HUES6 (cell line): ENCODE measurements around the gene CHRNB1.

ENCODE experiments used
- H3K27ac ChIP-seq: 2 replicates; pipeline ENCODE4 v1.7.0; 2013; ENCODE audit warnings: low read depth, mild to moderate bottlenecking, low read length, inconsistent platforms
- H3K27me3 ChIP-seq: 2 replicates; pipeline ENCODE4 v1.6.1; 2013; ENCODE audit warnings: low read length; ENCODE audit not compliant: control insufficient read depth, insufficient read depth
- H3K36me3 ChIP-seq: 2 replicates; pipeline ENCODE4 v1.6.1; 2013; ENCODE audit warnings: low read length; ENCODE audit not compliant: control insufficient read depth, insufficient read depth
- H3K4me1 ChIP-seq: 2 replicates; pipeline ENCODE4 v1.6.1; 2013; ENCODE audit warnings: low read length; ENCODE audit not compliant: control insufficient read depth, insufficient read depth
- H3K4me3 ChIP-seq: 2 replicates; pipeline ENCODE4 v1.5.1; 2013; ENCODE audit warnings: low read depth, low read length
- H3K9ac ChIP-seq: one replicate; pipeline ENCODE4 v1.6.1; 2013; ENCODE audit warnings: mild to moderate bottlenecking, low read length
- H3K9me3 ChIP-seq: 2 replicates; pipeline ENCODE4 v1.6.1; 2013; ENCODE audit warnings: low read depth, low read length; ENCODE audit not compliant: control insufficient read depth, insufficient read depth

The CHRNB1 gene

DNA sequence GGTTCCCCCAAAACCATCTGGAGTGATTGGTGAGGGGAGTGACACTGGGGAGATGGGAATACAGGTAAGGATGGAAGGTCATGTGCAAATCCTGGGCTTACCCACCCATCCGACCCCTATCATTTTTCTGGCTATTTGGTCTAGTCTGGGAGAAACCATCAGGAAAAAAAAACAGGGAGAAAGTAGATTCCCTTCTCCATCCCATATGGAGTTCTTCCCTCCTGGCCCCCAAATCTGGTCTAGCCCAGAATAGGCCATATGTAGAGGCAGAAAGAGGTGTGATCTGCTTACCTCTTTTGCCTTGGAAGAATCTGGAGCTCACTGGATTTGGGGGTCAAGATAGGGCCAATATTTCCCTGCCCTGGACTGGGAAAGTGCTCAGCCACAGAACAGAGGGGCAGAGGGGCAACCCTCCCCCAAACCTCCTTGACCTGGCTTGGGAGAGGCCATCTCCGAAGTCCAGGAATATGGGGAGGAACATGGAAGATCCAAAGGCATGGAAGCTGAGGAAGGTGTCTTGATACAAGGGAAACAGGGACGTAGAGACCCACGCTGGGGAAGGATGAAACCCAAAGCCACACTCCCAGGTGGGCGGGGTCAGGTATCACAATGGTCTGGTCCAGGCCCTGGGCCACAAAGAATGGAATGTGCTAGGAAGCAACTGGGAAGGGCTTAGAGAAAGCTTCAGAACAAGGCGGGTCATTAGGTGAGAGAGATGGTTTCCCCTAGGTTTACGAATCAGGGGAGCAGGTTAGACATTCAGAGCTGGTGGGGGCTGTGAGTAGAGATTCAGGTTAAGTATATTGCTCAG, 16.2 kb downstream of the CHRNB1 start:
- Histone ChIP-seq H3K4me1 (peaks cover 9% of the 10 kb centered on the region), H3K27me3 (no peaks in the 10 kb centered on the region), H3K27ac (no peak overlapping the region), H3K9me3 (no peaks in the 10 kb centered on the region), H3K9ac (no peak overlapping the region), H3K36me3 (peaks cover 18% of the 10 kb centered on the region), H3K4me3 (no peak overlapping the region)

DNA sequence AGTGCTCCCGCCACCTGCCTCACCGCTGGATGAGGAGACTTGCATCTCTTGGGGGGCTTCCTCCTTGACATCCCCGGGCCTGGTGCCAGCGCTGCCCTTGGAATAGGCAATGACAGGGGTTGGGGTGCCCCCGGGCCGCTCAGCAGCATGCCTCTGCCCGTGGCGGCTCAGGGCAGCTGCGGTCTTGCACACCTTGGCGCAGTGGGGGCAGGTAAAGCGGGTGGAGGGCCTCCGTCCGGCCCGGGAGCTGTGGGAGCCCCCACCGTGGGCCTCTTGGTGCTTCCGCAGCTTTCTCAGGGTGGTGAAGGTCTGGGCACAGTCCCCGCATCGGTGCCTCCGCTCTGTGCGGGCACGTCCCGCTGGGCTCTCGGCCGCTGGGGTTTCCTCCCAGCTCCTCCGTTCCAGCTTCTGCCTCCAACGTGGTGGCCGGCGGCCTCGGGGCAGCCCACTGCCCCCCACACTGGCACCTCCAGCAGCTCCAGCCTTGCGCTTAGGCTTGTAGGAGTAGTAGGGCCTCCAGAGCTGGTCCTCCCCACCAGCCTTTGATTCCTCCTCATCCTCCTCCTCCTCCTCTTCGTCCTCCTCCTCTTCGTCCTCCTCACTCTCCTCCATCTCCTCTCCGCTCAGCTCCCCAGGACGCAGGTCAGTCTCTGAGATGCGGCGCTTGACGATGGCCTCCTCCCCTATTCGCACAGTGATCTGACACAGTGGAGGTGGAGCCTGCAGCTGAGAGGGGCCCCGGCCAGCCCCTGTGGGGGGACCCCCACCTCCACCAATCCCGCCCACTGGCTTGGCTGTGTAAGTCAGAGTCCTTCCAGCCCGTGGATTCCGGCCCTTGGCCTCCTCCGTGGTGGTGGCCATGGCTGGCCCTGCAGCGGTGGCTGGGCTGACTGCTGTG, 17.9 kb downstream of the CHRNB1 start:
- Histone ChIP-seq H3K9ac (no peak overlapping the region), H3K4me1 (peaks cover 9% of the 10 kb centered on the region), H3K36me3 (peaks cover 27% of the 10 kb centered on the region), H3K27me3 (no peaks in the 10 kb centered on the region), H3K9me3 (no peaks in the 10 kb centered on the region), H3K27ac (no peak overlapping the region), H3K4me3 (no peak overlapping the region)

DNA sequence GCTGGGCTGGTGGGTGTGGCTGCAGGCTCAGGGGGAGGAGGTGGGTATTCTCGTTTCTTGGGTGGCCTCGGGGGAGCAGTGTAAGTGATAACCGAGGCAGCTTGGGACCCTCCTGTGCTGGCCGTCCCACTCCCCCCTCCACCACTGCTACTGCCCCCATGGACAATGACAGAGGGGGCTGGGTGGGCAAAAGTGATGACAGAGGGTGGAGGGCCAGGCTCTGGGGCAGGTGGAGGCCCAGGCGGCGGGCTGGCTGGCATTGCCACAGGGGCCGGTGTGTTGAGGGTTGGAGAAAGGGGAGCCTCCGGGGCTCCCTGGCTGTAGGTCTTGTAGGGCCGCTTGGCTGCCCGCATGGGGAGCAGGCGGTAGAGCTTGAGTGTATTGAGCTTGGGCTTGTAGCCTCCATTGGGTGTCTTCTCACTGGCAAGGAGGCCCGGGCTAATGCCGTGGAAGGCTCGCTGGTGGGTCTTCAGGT, 18.5 kb downstream of the CHRNB1 start:
- Histone ChIP-seq H3K9me3 (no peaks in the 10 kb centered on the region), H3K36me3 (peaks cover 27% of the 10 kb centered on the region), H3K4me1 (peaks cover 9% of the 10 kb centered on the region), H3K9ac (no peak overlapping the region), H3K27ac (no peak overlapping the region), H3K4me3 (no peak overlapping the region), H3K27me3 (no peaks in the 10 kb centered on the region)

DNA sequence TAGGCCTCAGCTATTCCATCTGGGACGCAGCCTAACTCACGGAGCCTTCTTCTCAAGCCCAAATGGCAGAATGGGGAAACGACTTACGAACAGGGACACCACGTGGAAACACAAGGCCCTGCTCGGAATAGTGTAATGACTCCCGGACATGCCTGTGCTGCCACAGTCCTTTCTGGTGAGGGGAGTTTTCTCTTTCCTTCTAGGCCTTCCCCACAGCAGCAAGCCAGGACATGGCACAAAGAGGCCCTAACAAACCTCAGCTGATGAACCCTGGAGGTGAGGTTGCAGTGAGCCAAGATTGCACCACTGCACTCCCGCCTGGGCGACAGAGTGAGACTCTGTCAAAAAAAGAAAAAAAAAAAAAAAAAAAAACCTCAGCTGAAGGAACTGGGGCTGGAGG, 19.2 kb downstream of the CHRNB1 start:
- Histone ChIP-seq H3K4me3 (no peak overlapping the region), H3K4me1 (peaks cover 9% of the 10 kb centered on the region), H3K36me3 (peaks cover 27% of the 10 kb centered on the region), H3K9me3 (no peaks in the 10 kb centered on the region), H3K27me3 (no peaks in the 10 kb centered on the region), H3K9ac (no peak overlapping the region), H3K27ac (no peak overlapping the region)

DNA sequence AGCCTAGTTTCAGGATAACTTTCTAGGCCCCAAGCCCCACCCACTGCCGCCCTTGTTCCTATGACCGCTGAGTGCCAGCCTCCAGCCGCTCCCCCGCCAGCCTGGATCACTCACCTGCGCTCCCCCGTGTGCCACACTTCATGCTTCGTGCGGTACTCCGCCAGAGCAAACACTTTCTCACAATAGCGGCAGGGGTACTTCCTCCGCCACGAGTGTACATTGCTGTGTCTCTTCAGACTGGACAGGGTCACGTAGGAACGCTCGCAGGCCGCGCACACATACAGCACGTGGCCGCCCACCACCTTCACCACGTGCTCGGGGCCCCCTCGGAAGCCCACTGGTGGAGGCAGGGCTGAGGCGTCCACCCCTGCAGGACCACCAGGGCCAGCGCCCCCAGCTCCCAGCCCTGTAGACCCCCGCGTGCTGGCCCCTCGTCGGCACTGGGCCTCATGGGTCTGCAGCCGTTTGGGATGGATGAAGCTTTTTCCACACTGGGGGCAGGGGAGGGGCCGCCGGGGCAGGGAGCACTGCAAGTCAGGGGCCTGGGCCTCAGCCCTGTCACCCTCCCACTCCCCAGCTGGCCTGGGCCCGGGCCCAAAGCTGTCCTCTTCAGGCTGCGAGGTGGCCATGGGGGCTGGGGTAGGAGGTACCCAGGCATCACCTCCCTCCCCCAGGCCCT, 20.9 kb downstream of the CHRNB1 start:
- Histone ChIP-seq H3K4me3 (no peak overlapping the region), H3K9me3 (no peaks in the 10 kb centered on the region), H3K27me3 (no peaks in the 10 kb centered on the region), H3K4me1 (peaks cover 9% of the 10 kb centered on the region), H3K27ac (no peak overlapping the region), H3K9ac (no peak overlapping the region), H3K36me3 (peaks cover 27% of the 10 kb centered on the region)

DNA sequence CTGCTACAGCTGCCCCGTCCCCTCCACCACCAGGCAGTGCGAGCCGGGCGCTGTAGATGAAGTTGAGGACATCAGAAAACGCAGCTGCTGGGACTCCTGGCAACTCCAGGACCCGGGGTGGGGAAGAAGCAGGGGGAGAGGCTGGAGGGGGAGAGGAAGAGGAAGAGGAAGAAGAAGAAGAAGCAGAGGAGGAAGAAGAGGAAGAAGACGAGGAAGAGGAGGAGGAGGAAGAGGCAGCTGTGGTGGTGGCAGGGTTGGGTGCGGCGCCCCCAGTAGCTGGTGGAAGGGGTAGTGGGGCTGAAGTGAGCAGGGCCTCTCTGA, 21.4 kb downstream of the CHRNB1 start:
- no peak overlapping the region for H3K9ac ChIP-seq
- H3K4me1 ChIP-seq, result peaks cover 5% of the 10 kb centered on the region
- H3K4me3 ChIP-seq, result no peak overlapping the region
- peaks cover 27% of the 10 kb centered on the region for H3K36me3 ChIP-seq
- H3K9me3 ChIP-seq, result no peaks in the 10 kb centered on the region
- no peak overlapping the region for H3K27ac ChIP-seq
- no peaks in the 10 kb centered on the region for H3K27me3 ChIP-seq

DNA sequence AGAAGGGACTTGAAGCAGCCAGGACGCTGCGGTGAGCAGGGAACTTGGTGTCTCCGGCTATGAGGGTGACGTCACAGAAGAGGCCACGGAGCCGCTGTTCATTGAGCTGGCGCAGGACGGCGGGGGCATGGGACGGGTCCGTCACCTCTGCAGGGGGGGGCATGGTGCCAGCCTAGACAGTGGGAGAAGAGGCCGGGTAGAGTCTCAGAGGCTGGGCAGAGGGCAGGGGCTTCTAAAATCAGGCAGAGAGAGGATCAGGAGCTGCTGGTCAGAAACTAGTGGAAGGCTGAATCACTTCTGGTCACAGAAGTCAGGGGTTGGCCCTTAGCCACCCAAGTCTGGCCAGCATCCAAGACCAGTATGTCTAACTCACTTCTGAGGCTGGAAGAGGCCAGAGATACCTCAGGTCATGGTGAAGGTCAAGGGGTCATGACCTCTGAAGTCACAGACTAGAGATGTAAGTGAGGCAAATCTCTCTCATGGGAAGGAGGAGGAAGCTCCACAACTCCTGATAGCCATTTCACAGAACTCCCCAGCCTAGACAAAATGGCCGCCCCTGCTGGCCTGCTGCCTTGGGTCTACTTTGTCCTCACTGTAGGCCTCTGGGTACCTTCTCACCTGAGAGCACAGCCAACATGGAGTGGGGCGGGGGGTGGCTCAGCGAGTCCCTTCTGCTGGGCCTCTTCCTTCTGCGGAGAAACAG, 21.9 kb downstream of the CHRNB1 start:
- Histone ChIP-seq H3K9ac (no peak overlapping the region), H3K36me3 (peaks cover 27% of the 10 kb centered on the region), H3K27ac (no peak overlapping the region)

DNA sequence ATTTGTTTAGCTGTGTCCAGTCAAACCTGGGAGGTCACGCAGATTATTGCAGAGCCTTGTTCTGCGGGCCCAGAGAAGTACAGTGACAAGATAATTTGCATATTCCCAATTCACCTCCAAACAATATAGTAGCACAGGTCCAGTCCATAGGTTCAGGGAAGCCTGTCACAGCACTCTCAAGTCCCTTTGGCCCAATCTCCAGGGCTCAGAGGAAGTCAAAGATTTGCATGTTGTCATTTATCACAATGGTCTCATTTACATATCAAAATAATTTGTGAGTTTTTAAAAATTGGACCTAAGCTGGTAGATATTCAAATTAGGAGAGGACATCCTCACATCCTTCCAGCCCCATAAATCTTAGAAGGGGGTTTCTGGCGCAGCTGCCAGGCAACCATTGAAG, 22.6 kb downstream of the CHRNB1 start:
- Histone ChIP-seq H3K9ac (no peak overlapping the region), H3K9me3 (no peaks in the 10 kb centered on the region), H3K27ac (no peak overlapping the region), H3K4me1 (no peaks in the 10 kb centered on the region), H3K36me3 (peaks cover 27% of the 10 kb centered on the region), H3K4me3 (no peak overlapping the region), H3K27me3 (no peaks in the 10 kb centered on the region)

More for the DNA sequence above, 21.9 kb downstream of the CHRNB1 start:
- no peak overlapping the region for H3K4me3 ChIP-seq
- no peaks in the 10 kb centered on the region for H3K9me3 ChIP-seq
- H3K27me3 ChIP-seq, result no peaks in the 10 kb centered on the region
- H3K4me1 ChIP-seq, result no peaks in the 10 kb centered on the region; the same call in 1 of the 2 replicates

DNA sequence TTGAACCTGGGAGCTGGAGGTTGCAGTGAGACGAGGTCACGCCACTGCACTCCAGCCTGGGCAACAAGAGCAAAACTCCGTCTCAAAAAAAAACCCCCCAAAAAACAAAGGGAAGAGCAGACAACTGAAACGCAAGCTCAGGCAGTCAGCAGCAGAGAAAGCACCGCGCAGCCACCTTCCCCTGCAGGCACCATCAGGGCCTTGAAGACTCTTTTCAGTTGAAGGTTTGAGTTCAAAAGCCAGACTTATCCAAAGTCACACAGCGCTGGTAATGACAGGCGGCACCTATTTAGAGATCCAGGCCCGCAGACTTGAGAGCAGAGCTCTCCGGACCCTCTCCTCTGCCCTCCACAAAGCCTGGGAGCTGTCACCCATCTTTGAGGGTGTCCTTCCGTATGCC, 23.4 kb downstream of the CHRNB1 start:
- Histone ChIP-seq H3K4me3 (no peak overlapping the region), H3K36me3 (peaks cover 20% of the 10 kb centered on the region), H3K4me1 (no peaks in the 10 kb centered on the region), H3K9ac (no peak overlapping the region), H3K27me3 (no peaks in the 10 kb centered on the region), H3K27ac (no peak overlapping the region), H3K9me3 (no peaks in the 10 kb centered on the region)

DNA sequence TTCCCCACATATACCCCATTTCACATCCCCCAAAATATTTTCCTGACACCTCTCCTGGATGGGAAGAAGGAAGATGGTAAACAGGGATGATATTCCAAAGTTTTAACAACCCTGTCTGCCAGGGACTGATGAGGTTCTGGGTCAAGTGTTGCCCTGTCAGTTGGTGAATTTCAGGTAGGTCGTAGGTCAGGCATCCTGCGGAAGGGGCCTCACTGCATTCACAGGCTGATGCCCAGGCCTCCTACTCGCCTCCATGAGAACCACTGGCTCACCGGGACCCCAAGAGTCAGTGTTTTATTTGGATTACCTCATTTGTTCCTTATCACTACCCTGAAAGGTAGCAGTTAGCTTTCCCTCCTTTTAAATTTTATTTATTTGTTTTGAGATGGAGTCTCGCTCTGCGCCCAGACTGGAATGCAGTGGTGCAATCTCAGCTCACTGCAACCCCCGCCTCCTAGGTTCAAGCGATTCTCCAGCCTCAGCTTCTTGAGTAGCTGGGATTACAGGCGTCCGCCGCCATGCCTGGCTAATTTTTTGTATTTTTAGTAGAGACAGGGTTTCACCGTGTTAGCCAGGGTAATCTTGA, 24.0 kb downstream of the CHRNB1 start:
- Histone ChIP-seq H3K36me3 (peaks cover 14% of the 10 kb centered on the region), H3K9me3 (no peaks in the 10 kb centered on the region)

More for the DNA sequence above, 24.0 kb downstream of the CHRNB1 start:
- no peaks in the 10 kb centered on the region for H3K27me3 ChIP-seq
- H3K4me1 ChIP-seq, result no peaks in the 10 kb centered on the region
- H3K9ac ChIP-seq, result no peak overlapping the region
- no peak overlapping the region for H3K4me3 ChIP-seq
- no peak overlapping the region for H3K27ac ChIP-seq
